ENCODE results near the gene EIF2B1.

EIF2B1 gene

GRCh38 chr12:123656392-123656791, 22.9 kb upstream of the EIF2B1 start:
- H3K4me1 ChIP-seq (ENCODE audit: insufficient read depth, low read length), result no peaks in the 10 kb centered on the region
- no peak overlapping the region for H3K4me3 ChIP-seq (ENCODE audit: low read depth in 1 of 2, low read length in 2 of 2)
- H3K9ac ChIP-seq (ENCODE audit: low read length), result no peak overlapping the region
- H3K27ac ChIP-seq (ENCODE audit: low read depth, low read length), result no peak overlapping the region
- H3K9me3 ChIP-seq (ENCODE audit: low read length), result no peaks in the 10 kb centered on the region
- H3K36me3 ChIP-seq (ENCODE audit: insufficient read depth, low read length), result peaks cover 33% of the 10 kb centered on the region
- no peaks in the 10 kb centered on the region for H3K27me3 ChIP-seq (ENCODE audit: control insufficient read depth in 1 of 2, insufficient read depth in 2 of 2, low read length in 2 of 2)

- peaks cover 31% of the 10 kb centered on the region for H3K36me3 ChIP-seq (ENCODE audit: insufficient read depth, low read length)
- H3K9ac ChIP-seq (ENCODE audit: low read length), result no peak overlapping the region
- no peak overlapping the region for H3K27ac ChIP-seq (ENCODE audit: low read depth, low read length)
- no peak overlapping the region for H3K4me3 ChIP-seq (ENCODE audit: low read depth in 1 of 2, low read length in 2 of 2)
- H3K4me1 ChIP-seq (ENCODE audit: insufficient read depth, low read length), result no peaks in the 10 kb centered on the region
- no peaks in the 10 kb centered on the region for H3K27me3 ChIP-seq (ENCODE audit: control insufficient read depth in 1 of 2, insufficient read depth in 2 of 2, low read length in 2 of 2)
- no peaks in the 10 kb centered on the region for H3K9me3 ChIP-seq (ENCODE audit: low read length)
Observed at GRCh38 chr12:123655420-123655819, 21.9 kb upstream of the EIF2B1 start.

GRCh38 chr12:123654129-123654701, 20.7 kb upstream of the EIF2B1 start:
- Histone ChIP-seq H3K36me3 (ENCODE audit: insufficient read depth, low read length) (peaks cover 28% of the 10 kb centered on the region), H3K27ac (ENCODE audit: low read depth, low read length) (no peak overlapping the region), H3K4me3 (ENCODE audit: low read depth in 1 of 2, low read length in 2 of 2) (no peak overlapping the region), H3K9ac (ENCODE audit: low read length) (no peak overlapping the region), H3K9me3 (ENCODE audit: low read length) (no peaks in the 10 kb centered on the region), H3K27me3 (ENCODE audit: control insufficient read depth in 1 of 2, insufficient read depth in 2 of 2, low read length in 2 of 2) (no peaks in the 10 kb centered on the region), H3K4me1 (ENCODE audit: insufficient read depth, low read length) (no peaks in the 10 kb centered on the region)

- no peaks in the 10 kb centered on the region for H3K9me3 ChIP-seq (ENCODE audit: low read length)
- no peaks in the 10 kb centered on the region for H3K27me3 ChIP-seq (ENCODE audit: control insufficient read depth in 1 of 2, insufficient read depth in 2 of 2, low read length in 2 of 2)
- no peaks in the 10 kb centered on the region for H3K4me1 ChIP-seq (ENCODE audit: insufficient read depth, low read length)
- no peak overlapping the region for H3K9ac ChIP-seq (ENCODE audit: low read length)
- no peak overlapping the region for H3K27ac ChIP-seq (ENCODE audit: low read depth, low read length)
- peaks cover 33% of the 10 kb centered on the region for H3K36me3 ChIP-seq (ENCODE audit: insufficient read depth, low read length)
- H3K4me3 ChIP-seq (ENCODE audit: low read depth in 1 of 2, low read length in 2 of 2), result no peak overlapping the region
Observed at GRCh38 chr12:123648401-123648800, 14.9 kb upstream of the EIF2B1 start.

- peaks cover 26% of the 10 kb centered on the region for H3K36me3 ChIP-seq (ENCODE audit: insufficient read depth, low read length)
- H3K4me3 ChIP-seq (ENCODE audit: low read depth in 1 of 2, low read length in 2 of 2), result no peak overlapping the region
- H3K4me1 ChIP-seq (ENCODE audit: insufficient read depth, low read length), result no peaks in the 10 kb centered on the region
- H3K9me3 ChIP-seq (ENCODE audit: low read length), result no peaks in the 10 kb centered on the region
- H3K27ac ChIP-seq (ENCODE audit: low read depth, low read length), result no peak overlapping the region
- no peaks in the 10 kb centered on the region for H3K27me3 ChIP-seq (ENCODE audit: control insufficient read depth in 1 of 2, insufficient read depth in 2 of 2, low read length in 2 of 2)
- H3K9ac ChIP-seq (ENCODE audit: low read length), result no peak overlapping the region
Observed at GRCh38 chr12:123645878-123646277, 12.4 kb upstream of the EIF2B1 start.

- no peaks in the 10 kb centered on the region for H3K9me3 ChIP-seq (ENCODE audit: low read length)
- H3K27ac ChIP-seq (ENCODE audit: low read depth, low read length), result no peak overlapping the region
- no peak overlapping the region for H3K9ac ChIP-seq (ENCODE audit: low read length)
- H3K27me3 ChIP-seq (ENCODE audit: control insufficient read depth in 1 of 2, insufficient read depth in 2 of 2, low read length in 2 of 2), result no peaks in the 10 kb centered on the region
- H3K4me3 ChIP-seq (ENCODE audit: low read depth in 1 of 2, low read length in 2 of 2), result no peak overlapping the region
- no peaks in the 10 kb centered on the region for H3K4me1 ChIP-seq (ENCODE audit: insufficient read depth, low read length)
- peaks cover 22% of the 10 kb centered on the region for H3K36me3 ChIP-seq (ENCODE audit: insufficient read depth, low read length)
Observed at GRCh38 chr12:123645380-123645779, 11.9 kb upstream of the EIF2B1 start.

GRCh38 chr12:123643911-123644310, 10.4 kb upstream of the EIF2B1 start:
- Histone ChIP-seq H3K4me1 (ENCODE audit: insufficient read depth, low read length) (no peaks in the 10 kb centered on the region), H3K27me3 (ENCODE audit: control insufficient read depth in 1 of 2, insufficient read depth in 2 of 2, low read length in 2 of 2) (no peaks in the 10 kb centered on the region), H3K9ac (ENCODE audit: low read length) (no peak overlapping the region), H3K4me3 (ENCODE audit: low read depth in 1 of 2, low read length in 2 of 2) (no peak overlapping the region), H3K9me3 (ENCODE audit: low read length) (no peaks in the 10 kb centered on the region), H3K36me3 (ENCODE audit: insufficient read depth, low read length) (peaks cover 11% of the 10 kb centered on the region), H3K27ac (ENCODE audit: low read depth, low read length) (no peak overlapping the region)

- H3K4me1 ChIP-seq (ENCODE audit: insufficient read depth, low read length), result peaks cover 9% of the 10 kb centered on the region
- peak overlapping the region; percentile 73 for H3K27ac ChIP-seq (ENCODE audit: low read depth, low read length)
- peak overlapping the region; percentile 59 for H3K9ac ChIP-seq (ENCODE audit: low read length)
- no peaks in the 10 kb centered on the region for H3K27me3 ChIP-seq (ENCODE audit: control insufficient read depth in 1 of 2, insufficient read depth in 2 of 2, low read length in 2 of 2)
- peak overlapping the region; percentile 68 to 78 for H3K4me3 ChIP-seq (ENCODE audit: low read depth in 1 of 2, low read length in 2 of 2)
- H3K9me3 ChIP-seq (ENCODE audit: low read length), result no peaks in the 10 kb centered on the region
- H3K36me3 ChIP-seq (ENCODE audit: insufficient read depth, low read length), result peaks cover 16% of the 10 kb centered on the region
Observed at GRCh38 chr12:123634142-123634561, 666 bp upstream of the EIF2B1 start.

- no peak overlapping the region for H3K9ac ChIP-seq (ENCODE audit: low read length)
- H3K4me1 ChIP-seq (ENCODE audit: insufficient read depth, low read length), result no peaks in the 10 kb centered on the region
- peaks cover 73% of the 10 kb centered on the region for H3K36me3 ChIP-seq (ENCODE audit: insufficient read depth, low read length)
- no peak overlapping the region for H3K27ac ChIP-seq (ENCODE audit: low read depth, low read length)
- no peaks in the 10 kb centered on the region for H3K9me3 ChIP-seq (ENCODE audit: low read length)
- H3K4me3 ChIP-seq (ENCODE audit: low read depth in 1 of 2, low read length in 2 of 2), result no peak overlapping the region
- H3K27me3 ChIP-seq (ENCODE audit: control insufficient read depth in 1 of 2, insufficient read depth in 2 of 2, low read length in 2 of 2), result no peaks in the 10 kb centered on the region
Observed at GRCh38 chr12:123621619-123622530, 11.6 kb downstream of the EIF2B1 start.

- no peak overlapping the region for H3K9ac ChIP-seq (ENCODE audit: low read length)
- H3K9me3 ChIP-seq (ENCODE audit: low read length), result no peaks in the 10 kb centered on the region
- H3K27me3 ChIP-seq (ENCODE audit: control insufficient read depth in 1 of 2, insufficient read depth in 2 of 2, low read length in 2 of 2), result no peaks in the 10 kb centered on the region
- no peak overlapping the region for H3K27ac ChIP-seq (ENCODE audit: low read depth, low read length)
- H3K4me3 ChIP-seq (ENCODE audit: low read depth in 1 of 2, low read length in 2 of 2), result no peak overlapping the region
- no peaks in the 10 kb centered on the region for H3K4me1 ChIP-seq (ENCODE audit: insufficient read depth, low read length)
- H3K36me3 ChIP-seq (ENCODE audit: insufficient read depth, low read length), result peaks cover 73% of the 10 kb centered on the region
Observed at GRCh38 chr12:123621101-123621500, 12.4 kb downstream of the EIF2B1 start.

GRCh38 chr12:123617580-123617979, 15.9 kb downstream of the EIF2B1 start:
- Histone ChIP-seq H3K9me3 (ENCODE audit: low read length) (no peaks in the 10 kb centered on the region), H3K36me3 (ENCODE audit: insufficient read depth, low read length) (peaks cover 75% of the 10 kb centered on the region), H3K9ac (ENCODE audit: low read length) (no peak overlapping the region), H3K4me1 (ENCODE audit: insufficient read depth, low read length) (no peaks in the 10 kb centered on the region), H3K27ac (ENCODE audit: low read depth, low read length) (no peak overlapping the region), H3K27me3 (ENCODE audit: control insufficient read depth in 1 of 2, insufficient read depth in 2 of 2, low read length in 2 of 2) (no peaks in the 10 kb centered on the region), H3K4me3 (ENCODE audit: low read depth in 1 of 2, low read length in 2 of 2) (no peak overlapping the region)
